WERI-Rb-1 (cell line): ENCODE results near the gene MEGF11.

Experiments used
- DNase-seq: peaks from one replicate; pipeline ENCODE4 v3.0.0-alpha.2; 2020
- H3K27ac ChIP-seq: fragments of 250-450 bp; sonication (Bioruptor Pico); 2 replicates; pipeline ENCODE4 v1.5.1; 2020; ENCODE audit warnings: mild to moderate bottlenecking, moderate library complexity
- H3K27me3 ChIP-seq: fragments of 250-450 bp; sonication (Bioruptor Pico); 2 replicates; pipeline ENCODE4 v1.5.1; 2021; ENCODE audit warnings: mild to moderate bottlenecking, low read depth, moderate library complexity; ENCODE audit not compliant: insufficient read depth, severe bottlenecking
- H3K36me3 ChIP-seq: fragments of 250-450 bp; sonication (Bioruptor Pico); 2 replicates; pipeline ENCODE4 v1.5.1; 2020; ENCODE audit warnings: mild to moderate bottlenecking, moderate library complexity
- H3K4me3 ChIP-seq: 2 replicates; pipeline ENCODE4 v1.5.1; 2011; ENCODE audit warnings: low read depth, mild to moderate bottlenecking, control low read depth, low read length
- H3K9me3 ChIP-seq: fragments of 250-450 bp; sonication (Bioruptor Pico); 2 replicates; pipeline ENCODE4 v1.5.1; 2021; ENCODE audit warnings: mild to moderate bottlenecking, moderate library complexity; ENCODE audit not compliant: severe bottlenecking
- CTCF ChIP-seq: IDR thresholded peaks from 2 replicates; pipeline ENCODE4 v1.5.1; 2011; ENCODE audit warnings: low read depth, mild to moderate bottlenecking, control low read depth, inconsistent platforms, low read length

The MEGF11 gene

DNA sequence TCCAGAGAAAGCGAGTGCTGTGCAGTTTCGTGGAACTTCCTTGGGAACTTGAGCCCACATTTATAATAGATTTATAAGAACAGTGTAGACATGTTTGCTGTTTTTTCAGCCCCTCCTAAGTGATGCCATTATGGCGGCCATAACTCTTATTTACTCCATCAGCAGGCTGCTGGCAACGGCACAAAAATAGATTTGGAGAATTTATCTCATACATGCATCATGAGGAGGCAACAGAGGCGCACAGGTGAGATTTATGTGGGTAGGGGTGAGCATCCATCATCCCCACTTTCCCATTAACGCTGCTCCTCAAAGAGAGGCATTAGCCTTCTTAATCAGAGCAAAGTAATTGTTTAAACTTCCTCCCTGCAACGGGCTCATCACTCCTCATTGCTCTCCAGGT lies 201.7 kb downstream of the MEGF11 start:
- no peak for TF ChIP-seq CTCF

GRCh38 chr15:66050264-66050663 lies 203.3 kb downstream of the MEGF11 start:
- Histone ChIP-seq H3K27ac (no peak overlapping the region), H3K9me3 (no peaks in the 10 kb centered on the region), H3K36me3 (no peaks in the 10 kb centered on the region), H3K4me3 (no peak overlapping the region), H3K27me3 (no peaks in the 10 kb centered on the region)
- no peak for DNase-seq
- TF ChIP-seq CTCF = no peak

More for the DNA sequence above, 201.7 kb downstream of the MEGF11 start:
- H3K9me3 ChIP-seq = no peaks in the 10 kb centered on the region
- H3K36me3 ChIP-seq = no peaks in the 10 kb centered on the region
- no peak for DNase-seq
- H3K27me3 ChIP-seq = no peaks in the 10 kb centered on the region
- H3K27ac ChIP-seq = no peak overlapping the region
- H3K4me3 ChIP-seq = no peak overlapping the region

DNA sequence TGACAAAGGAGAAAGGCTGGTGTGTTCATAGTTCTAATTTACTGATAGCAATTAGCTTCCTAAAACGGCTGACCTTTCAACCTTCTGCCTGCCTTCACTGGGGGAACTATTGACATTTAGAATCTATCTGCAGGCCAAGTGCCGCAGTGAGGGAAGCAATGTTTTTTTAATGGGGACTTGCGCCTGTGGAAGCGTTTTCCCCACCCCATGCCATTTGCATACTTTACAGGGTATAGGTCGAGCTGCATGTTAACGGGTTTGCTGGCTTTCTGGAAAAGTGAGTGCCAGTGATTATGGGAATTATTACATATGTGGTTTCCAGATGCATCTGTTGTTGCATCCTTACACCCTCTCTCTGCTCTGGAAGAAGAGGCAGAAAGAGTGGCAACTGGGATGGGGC lies 204.2 kb downstream of the MEGF11 start:
- Histone ChIP-seq H3K36me3 (no peaks in the 10 kb centered on the region), H3K9me3 (no peaks in the 10 kb centered on the region), H3K27ac (no peak overlapping the region), H3K27me3 (no peaks in the 10 kb centered on the region), H3K4me3 (no peak overlapping the region)
- TF ChIP-seq CTCF = no peak
- no peak for DNase-seq

GRCh38 chr15:66047321-66048024 lies 206.1 kb downstream of the MEGF11 start:
- DNase-seq = no peak
- H3K27ac ChIP-seq = no peak overlapping the region
- no peaks in the 10 kb centered on the region for H3K9me3 ChIP-seq
- H3K27me3 ChIP-seq = no peaks in the 10 kb centered on the region
- no peak for TF ChIP-seq CTCF
- H3K36me3 ChIP-seq = no peaks in the 10 kb centered on the region
- H3K4me3 ChIP-seq = no peak overlapping the region

- no peak overlapping the region for H3K27ac ChIP-seq
- TF ChIP-seq CTCF = peak; percentile 57
- no peaks in the 10 kb centered on the region for H3K36me3 ChIP-seq
- no peaks in the 10 kb centered on the region for H3K9me3 ChIP-seq
- DNase-seq = peak; percentile 52
- no peaks in the 10 kb centered on the region for H3K27me3 ChIP-seq
- H3K4me3 ChIP-seq = no peak overlapping the region
Measured at GRCh38 chr15:66046751-66047150, 206.8 kb downstream of the MEGF11 start.

GRCh38 chr15:66046326-66046725 lies 207.2 kb downstream of the MEGF11 start:
- no peak for TF ChIP-seq CTCF
- Histone ChIP-seq H3K4me3 (no peak overlapping the region), H3K27me3 (no peaks in the 10 kb centered on the region), H3K27ac (no peak overlapping the region), H3K9me3 (no peaks in the 10 kb centered on the region), H3K36me3 (no peaks in the 10 kb centered on the region)
- no peak for DNase-seq
